HEK293T (cell line): ENCODE results near the gene MRNIP.

Experiments used
- ARNT ChIP-seq: fragments of 450-650 bp; IDR thresholded peaks from 2 replicates; pipeline ENCODE4 v1.6.1; 2017; ENCODE audit warnings: mild to moderate bottlenecking
- BHLHE40 ChIP-seq: fragments of 450-650 bp; IDR thresholded peaks from 2 replicates; pipeline ENCODE4 v1.6.1; 2016; ENCODE audit warnings: mild to moderate bottlenecking, moderate library complexity, borderline replicate concordance
- ELF4 ChIP-seq: fragments of 450-650 bp; IDR thresholded peaks from 2 replicates; pipeline ENCODE4 v1.6.1; 2017; ENCODE audit warnings: antibody characterized with exemption
- FOXK2 ChIP-seq: fragments of 450-650 bp; IDR thresholded peaks from 2 replicates; pipeline ENCODE4 v1.6.1; 2016; ENCODE audit warnings: mild to moderate bottlenecking
- FOXM1 ChIP-seq: fragments of 450-650 bp; IDR thresholded peaks from 2 replicates; pipeline ENCODE4 v1.6.1; 2017; ENCODE audit warnings: mild to moderate bottlenecking, borderline replicate concordance
- HDGF ChIP-seq: fragments of 450-650 bp; IDR thresholded peaks from 2 replicates; pipeline ENCODE4 v1.6.1; 2017; ENCODE audit warnings: antibody characterized with exemption, borderline replicate concordance
- L3MBTL2 ChIP-seq: fragments of 450-650 bp; conservative IDR thresholded peaks from 2 replicates; pipeline ENCODE4 v1.6.1; 2016; ENCODE audit warnings: mild to moderate bottlenecking
- NFRKB ChIP-seq: fragments of 450-650 bp; IDR thresholded peaks from 2 replicates; pipeline ENCODE4 v1.6.1; 2016; ENCODE audit warnings: mild to moderate bottlenecking, moderate library complexity
- SP1 ChIP-seq: fragments of 450-650 bp; IDR thresholded peaks from 2 replicates; pipeline ENCODE4 v1.6.1; 2017
- TARDBP ChIP-seq: fragments of 450-650 bp; IDR thresholded peaks from 2 replicates; pipeline ENCODE4 v1.6.1; 2016
- ZNF384 ChIP-seq: fragments of 450-650 bp; IDR thresholded peaks from 2 replicates; pipeline ENCODE4 v1.6.1; 2016
- TF ChIP-seq, protein P1 (sequence below): fragments of 450-650 bp; IDR thresholded peaks from 2 replicates; pipeline ENCODE4 v1.6.1; 2016

GRCh38 chr5:179893076-179893957 is 34.7 kb upstream of the MRNIP start:
- TF ChIP-seq FOXM1 (no peak), ELF4 (no peak), TARDBP (no peak), ARNT (no peak), SP1 (no peak), ZNF384 (no peak), NFRKB (no peak), FOXK2 (no peak), L3MBTL2 (no peak), BHLHE40 (no peak), HDGF (no peak)
- TF ChIP-seq, protein P1, sequence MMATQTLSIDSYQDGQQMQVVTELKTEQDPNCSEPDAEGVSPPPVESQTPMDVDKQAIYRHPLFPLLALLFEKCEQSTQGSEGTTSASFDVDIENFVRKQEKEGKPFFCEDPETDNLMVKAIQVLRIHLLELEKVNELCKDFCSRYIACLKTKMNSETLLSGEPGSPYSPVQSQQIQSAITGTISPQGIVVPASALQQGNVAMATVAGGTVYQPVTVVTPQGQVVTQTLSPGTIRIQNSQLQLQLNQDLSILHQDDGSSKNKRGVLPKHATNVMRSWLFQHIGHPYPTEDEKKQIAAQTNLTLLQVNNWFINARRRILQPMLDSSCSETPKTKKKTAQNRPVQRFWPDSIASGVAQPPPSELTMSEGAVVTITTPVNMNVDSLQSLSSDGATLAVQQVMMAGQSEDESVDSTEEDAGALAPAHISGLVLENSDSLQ, result no peak
